ENCODE results near the gene CUX1. TPM values are rescaled to one million over a fixed set of nuclear protein-coding genes. Genes with fewer than 3 reads are reported as not detected.

CUX1 gene
- total RNA-seq, 4 donors from 2014 or later: 58.2 to 295 (median 76.9) TPM

DNA sequence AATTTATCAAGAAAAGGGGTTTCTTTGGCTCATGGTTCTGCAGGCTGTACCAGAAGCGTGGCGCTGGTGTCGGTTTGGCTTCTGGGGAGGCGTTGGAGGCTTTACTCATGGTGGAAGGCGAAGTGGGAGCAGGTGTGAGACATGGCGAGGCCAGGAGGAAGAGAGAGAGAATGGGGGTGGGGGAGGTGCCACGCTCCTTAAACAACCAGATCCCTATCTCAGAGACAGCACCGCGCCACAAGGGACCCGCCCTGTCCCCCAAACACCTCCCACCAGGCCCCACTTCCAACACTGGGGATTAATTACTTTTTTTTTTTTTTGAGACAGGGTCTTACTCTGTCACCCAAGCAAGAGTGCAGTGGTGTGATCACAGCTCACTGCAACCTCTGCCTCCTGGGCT lies 451.2 kb downstream of the CUX1 start:
- Histone ChIP-seq H3K27me3 (no peaks in the 10 kb centered on the region), H3K4me1 (no peaks in the 10 kb centered on the region), H3K36me3 (no peaks in the 10 kb centered on the region), H3K9me3 (no peaks in the 10 kb centered on the region), H3K4me3 (no peak overlapping the region), H3K27ac (no peak overlapping the region)
- no peak for DNase-seq
- TF ChIP-seq, protein P1, sequence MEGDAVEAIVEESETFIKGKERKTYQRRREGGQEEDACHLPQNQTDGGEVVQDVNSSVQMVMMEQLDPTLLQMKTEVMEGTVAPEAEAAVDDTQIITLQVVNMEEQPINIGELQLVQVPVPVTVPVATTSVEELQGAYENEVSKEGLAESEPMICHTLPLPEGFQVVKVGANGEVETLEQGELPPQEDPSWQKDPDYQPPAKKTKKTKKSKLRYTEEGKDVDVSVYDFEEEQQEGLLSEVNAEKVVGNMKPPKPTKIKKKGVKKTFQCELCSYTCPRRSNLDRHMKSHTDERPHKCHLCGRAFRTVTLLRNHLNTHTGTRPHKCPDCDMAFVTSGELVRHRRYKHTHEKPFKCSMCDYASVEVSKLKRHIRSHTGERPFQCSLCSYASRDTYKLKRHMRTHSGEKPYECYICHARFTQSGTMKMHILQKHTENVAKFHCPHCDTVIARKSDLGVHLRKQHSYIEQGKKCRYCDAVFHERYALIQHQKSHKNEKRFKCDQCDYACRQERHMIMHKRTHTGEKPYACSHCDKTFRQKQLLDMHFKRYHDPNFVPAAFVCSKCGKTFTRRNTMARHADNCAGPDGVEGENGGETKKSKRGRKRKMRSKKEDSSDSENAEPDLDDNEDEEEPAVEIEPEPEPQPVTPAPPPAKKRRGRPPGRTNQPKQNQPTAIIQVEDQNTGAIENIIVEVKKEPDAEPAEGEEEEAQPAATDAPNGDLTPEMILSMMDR (IDR thresholded peaks at IDR 0.05): no peak
- no peak for TF ChIP-seq POLR2A (IDR thresholded peaks at IDR 0.05)
- intact Hi-C loops (cut with DNase I; ENCODE audit: low total_unique reads): no loop called here

GRCh38 chr7:102270178-102270887 lies 452.9 kb downstream of the CUX1 start:
- no peak overlapping the region for H3K4me3 ChIP-seq
- H3K36me3 ChIP-seq: no peaks in the 10 kb centered on the region
- DNase-seq: no peak
- intact Hi-C loops (cut with DNase I; ENCODE audit: low total_unique reads): loop anchor here (5.0 kb wide), 2 partner anchors 583 to 723 kb away; no protein-coding TSS in a partner anchor
- TF ChIP-seq, protein P1 (IDR thresholded peaks at IDR 0.05): no peak
- TF ChIP-seq POLR2A (IDR thresholded peaks at IDR 0.05): no peak
- H3K27ac ChIP-seq: no peak overlapping the region
- H3K4me1 ChIP-seq: no peaks in the 10 kb centered on the region
- H3K9me3 ChIP-seq: no peaks in the 10 kb centered on the region
- no peaks in the 10 kb centered on the region for H3K27me3 ChIP-seq

- H3K4me3 ChIP-seq: no peak overlapping the region
- no peak for TF ChIP-seq POLR2A (IDR thresholded peaks at IDR 0.05)
- TF ChIP-seq, protein P1 (IDR thresholded peaks at IDR 0.05): no peak
- H3K36me3 ChIP-seq: no peaks in the 10 kb centered on the region
- H3K9me3 ChIP-seq: no peaks in the 10 kb centered on the region
- no peaks in the 10 kb centered on the region for H3K4me1 ChIP-seq
- intact Hi-C loops (cut with DNase I; ENCODE audit: low total_unique reads): loop anchor here (5.0 kb wide), 2 partner anchors 584 to 724 kb away; no protein-coding TSS in a partner anchor
- H3K27me3 ChIP-seq: no peaks in the 10 kb centered on the region
- DNase-seq: no peak
- no peak overlapping the region for H3K27ac ChIP-seq
These were observed 453.9 kb downstream of the CUX1 start for GRCh38 chr7:102271158-102271798.

DNA sequence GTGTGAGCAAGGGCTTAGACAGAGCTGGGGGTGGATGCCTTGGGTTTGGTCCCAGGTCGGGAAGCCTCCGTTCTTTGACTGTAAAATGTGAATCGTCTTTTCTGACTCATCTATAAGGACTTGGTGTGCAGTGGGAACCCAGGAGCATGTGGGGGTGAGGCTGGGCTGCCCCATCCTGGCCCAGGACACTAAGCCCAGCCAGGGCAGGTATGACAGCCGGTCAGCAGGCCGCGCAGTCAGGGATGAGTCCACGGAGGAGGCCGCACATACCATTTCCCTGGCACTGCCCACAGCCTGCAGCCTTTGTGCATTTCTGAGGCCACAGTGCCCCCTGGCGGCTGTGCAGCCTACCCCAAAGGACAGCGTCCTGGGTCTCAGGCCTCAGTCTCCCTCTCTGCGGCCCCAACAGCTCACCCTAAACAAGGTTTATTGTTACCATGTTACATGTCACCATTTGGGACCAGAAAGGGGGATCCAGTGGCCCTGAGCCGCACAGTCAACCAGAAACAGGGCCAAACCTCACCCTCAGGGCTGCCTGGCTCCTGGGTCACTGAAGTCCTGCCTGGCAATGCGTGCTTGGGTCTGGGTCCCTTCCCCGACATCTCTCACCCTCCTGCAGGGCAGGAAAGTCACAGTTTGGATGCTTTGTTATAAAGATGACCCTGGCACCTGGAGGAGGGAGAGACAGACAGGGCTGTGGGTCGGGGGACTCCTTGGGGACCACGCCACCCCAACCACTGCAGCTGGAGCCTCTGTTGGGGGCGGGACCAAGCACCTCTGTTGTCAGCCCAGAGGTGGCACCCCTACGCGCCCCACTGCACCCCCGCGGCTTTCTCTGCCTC lies 454.9 kb downstream of the CUX1 start:
- intact Hi-C loops (cut with DNase I; ENCODE audit: low total_unique reads): loop anchor here (5.0 kb wide), 2 partner anchors 585 to 725 kb away; no protein-coding TSS in a partner anchor
- Histone ChIP-seq H3K27ac (no peak overlapping the region), H3K27me3 (no peaks in the 10 kb centered on the region), H3K9me3 (no peaks in the 10 kb centered on the region), H3K36me3 (no peaks in the 10 kb centered on the region), H3K4me1 (no peaks in the 10 kb centered on the region), H3K4me3 (no peak overlapping the region)
- TF ChIP-seq POLR2A (IDR thresholded peaks at IDR 0.05): no peak
- TF ChIP-seq, protein P1 (IDR thresholded peaks at IDR 0.05): peak; percentile 81 to 94 (median 90)
- DNase-seq: peak; percentile 78

Data from uterus (tissue), 4 donors.